Vagina (tissue), 2 donors: Measurements from ENCODE around the gene HTR2B. TPM values are rescaled to one million over a fixed set of nuclear protein-coding genes. Genes with fewer than 3 reads are reported as not detected.
"Not testable (repeated sequence)": the region's sequence is repeated elsewhere in the genome, so short reads cannot be mapped to it uniquely, and the experiment has no call there.

Experiments
- DNase-seq, 2 donors: peaks; one replicate each; pipeline ENCODE4 v3.0.0-alpha.2; 2017; ENCODE audit errors: extremely low spot score in 2 of 2
- H3K27ac ChIP-seq: fragments of 200-600 bp; sonication (generic); one replicate; pipeline ENCODE4 v1.5.1; 2019
- H3K27me3 ChIP-seq: fragments of 200-600 bp; sonication (generic); one replicate; pipeline ENCODE4 v1.5.1; 2019
- H3K36me3 ChIP-seq, 2 donors: fragments of 200-600 bp; sonication (generic); one replicate each; pipeline ENCODE4 v1.5.1; 2017 to 2019
- H3K4me1 ChIP-seq: fragments of 200-600 bp; sonication (generic); one replicate; pipeline ENCODE4 v1.5.1; 2019
- H3K4me3 ChIP-seq, 2 donors: fragments of 200-600 bp; sonication (generic); 1 replicate in 1 of 2; 2 replicates in 1 of 2; pipeline ENCODE4 v1.5.1; 2016 to 2019
- H3K9me3 ChIP-seq: fragments of 200-600 bp; sonication (generic); one replicate; pipeline ENCODE4 v1.5.1; 2019
- POLR2A ChIP-seq, 2 donors: fragments of 450-650 bp; IDR thresholded peaks; one replicate each; pipeline ENCODE4 v1.6.1; 2017; ENCODE audit warnings: antibody characterized with exemption in 2 of 2, mild to moderate bottlenecking in 2 of 2, moderate library complexity in 2 of 2
- POLR2AphosphoS5 ChIP-seq, 2 donors: sonication (generic); formaldehyde crosslinking; IDR thresholded peaks; one replicate each; pipeline ENCODE4 v1.9.0; 2017; ENCODE audit warnings: antibody characterized with exemption in 2 of 2, mild to moderate bottlenecking in 2 of 2, low read depth in 1 of 2; ENCODE audit not compliant: insufficient read depth in 1 of 2
- intact Hi-C: fragments of 100-400 bp; cut with DNase I; formaldehyde crosslinking; loops from one replicate; pipeline ENCODE4 v1.15.1; 2023
- total RNA-seq: library from RNA; depleted of rRNA; stranded (reverse); fragments of >200 nt; gene quantifications from one replicate; pipeline ENCODE4 v1.2.3, GENCODE V29; 2016
- TF ChIP-seq, protein P1 (sequence below), 3 experiments: fragments of 450-650 bp in 2 of 3; fragments of 200-600 bp in 1 of 3; sonication (generic) in 1 of 3; IDR thresholded peaks; one replicate each; pipeline ENCODE4 v1.5.1; 2017 to 2019; ENCODE audit warnings: antibody characterized with exemption in 3 of 3, mild to moderate bottlenecking in 2 of 3, moderate library complexity in 2 of 3

The HTR2B gene
- total RNA-seq, 1 donor from 2014 or later = 0.49 TPM

DNA sequence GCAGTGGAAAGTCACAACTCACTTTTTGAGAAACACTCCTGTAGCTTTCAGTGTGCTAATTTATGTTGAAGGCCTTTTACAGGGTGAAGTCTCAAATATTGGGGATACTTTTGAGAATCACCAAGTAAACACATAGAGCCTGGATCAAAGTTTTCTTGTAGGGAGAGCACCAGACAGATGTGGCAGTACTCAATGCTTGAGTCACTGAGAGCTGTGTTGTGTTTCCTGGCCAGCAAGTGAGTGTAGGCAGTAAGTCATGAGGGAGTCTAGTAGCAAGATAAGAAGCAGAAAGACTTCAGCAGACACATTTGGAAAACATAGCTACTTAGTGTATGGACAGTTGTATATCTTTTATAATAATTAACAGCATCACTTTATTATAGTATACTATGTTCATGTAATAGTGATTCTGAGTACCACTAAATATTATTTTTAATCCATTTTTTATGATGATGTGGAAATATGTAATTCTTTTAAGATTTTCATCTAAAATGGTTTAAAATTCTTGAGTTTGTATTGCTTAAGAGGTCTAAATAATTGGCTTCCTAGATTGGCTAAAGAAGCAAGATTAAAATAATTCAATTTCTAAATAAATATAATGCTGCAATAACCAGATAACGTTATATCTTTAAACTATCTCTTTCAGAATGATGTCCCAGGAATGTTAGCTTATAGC is 55.3 kb downstream of the HTR2B start:
- Histone ChIP-seq H3K9me3 (no peaks in the 10 kb centered on the region), H3K36me3 (peaks cover 4 to 80% of the 10 kb centered on the region in 2 donors), H3K27me3 (no peaks in the 10 kb centered on the region), H3K27ac (no peak overlapping the region), H3K4me3 (no peak overlapping the region), H3K4me1 (no peaks in the 10 kb centered on the region)
- DNase-seq = no peak
- intact Hi-C loops = no loop called here
- TF ChIP-seq POLR2AphosphoS5 (IDR thresholded peaks at IDR 0.05; ENCODE audit: insufficient read depth in 1 of 2, low read depth in 1 of 2) = no peak
- no peak for TF ChIP-seq POLR2A (IDR thresholded peaks at IDR 0.05)
- TF ChIP-seq, protein P1, sequence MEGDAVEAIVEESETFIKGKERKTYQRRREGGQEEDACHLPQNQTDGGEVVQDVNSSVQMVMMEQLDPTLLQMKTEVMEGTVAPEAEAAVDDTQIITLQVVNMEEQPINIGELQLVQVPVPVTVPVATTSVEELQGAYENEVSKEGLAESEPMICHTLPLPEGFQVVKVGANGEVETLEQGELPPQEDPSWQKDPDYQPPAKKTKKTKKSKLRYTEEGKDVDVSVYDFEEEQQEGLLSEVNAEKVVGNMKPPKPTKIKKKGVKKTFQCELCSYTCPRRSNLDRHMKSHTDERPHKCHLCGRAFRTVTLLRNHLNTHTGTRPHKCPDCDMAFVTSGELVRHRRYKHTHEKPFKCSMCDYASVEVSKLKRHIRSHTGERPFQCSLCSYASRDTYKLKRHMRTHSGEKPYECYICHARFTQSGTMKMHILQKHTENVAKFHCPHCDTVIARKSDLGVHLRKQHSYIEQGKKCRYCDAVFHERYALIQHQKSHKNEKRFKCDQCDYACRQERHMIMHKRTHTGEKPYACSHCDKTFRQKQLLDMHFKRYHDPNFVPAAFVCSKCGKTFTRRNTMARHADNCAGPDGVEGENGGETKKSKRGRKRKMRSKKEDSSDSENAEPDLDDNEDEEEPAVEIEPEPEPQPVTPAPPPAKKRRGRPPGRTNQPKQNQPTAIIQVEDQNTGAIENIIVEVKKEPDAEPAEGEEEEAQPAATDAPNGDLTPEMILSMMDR (IDR thresholded peaks at IDR 0.05) = no peak

DNA sequence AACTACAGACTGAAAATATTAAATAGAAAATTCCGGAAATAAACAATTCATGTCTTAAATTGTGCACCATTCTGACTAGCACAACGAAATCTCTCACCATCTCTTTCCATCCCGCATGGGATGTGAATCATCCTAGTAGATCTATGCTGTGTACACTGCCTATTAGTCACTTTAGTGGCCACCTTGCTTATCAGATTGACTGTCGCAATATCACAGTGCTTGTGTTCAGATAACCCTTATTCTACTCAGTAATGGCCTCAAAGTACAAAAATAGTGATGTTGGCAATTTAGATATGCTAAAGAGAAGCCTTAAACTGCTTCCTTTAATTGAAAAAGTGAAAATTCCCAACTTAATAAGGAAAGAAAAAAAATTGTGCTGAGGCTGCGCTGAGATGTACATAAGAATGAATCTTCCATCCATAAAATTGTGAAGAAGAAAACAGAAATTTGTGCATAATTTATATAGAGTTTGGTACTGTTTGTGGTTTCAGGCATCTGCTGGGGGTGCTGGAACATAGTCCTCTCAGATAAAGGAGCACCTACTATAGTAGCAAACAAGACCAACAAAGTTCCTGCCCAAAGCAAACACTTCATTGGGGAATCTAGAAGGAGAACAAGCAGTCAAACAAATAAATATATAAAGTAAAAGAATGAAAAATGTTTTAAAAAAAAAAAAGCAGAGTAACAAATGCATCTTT is 56.2 kb downstream of the HTR2B start:
- DNase-seq = no peak
- Histone ChIP-seq H3K4me1 (no peaks in the 10 kb centered on the region), H3K27me3 (no peaks in the 10 kb centered on the region), H3K4me3 (no peak overlapping the region), H3K9me3 (no peaks in the 10 kb centered on the region), H3K36me3 (peaks cover 4 to 78% of the 10 kb centered on the region in 2 donors), H3K27ac (no peak overlapping the region)
- TF ChIP-seq POLR2A (IDR thresholded peaks at IDR 0.05) = no peak
- TF ChIP-seq, protein P1 (IDR thresholded peaks at IDR 0.05) = no peak
- no peak for TF ChIP-seq POLR2AphosphoS5 (IDR thresholded peaks at IDR 0.05; ENCODE audit: insufficient read depth in 1 of 2, low read depth in 1 of 2)
- intact Hi-C loops = no loop called here

DNA sequence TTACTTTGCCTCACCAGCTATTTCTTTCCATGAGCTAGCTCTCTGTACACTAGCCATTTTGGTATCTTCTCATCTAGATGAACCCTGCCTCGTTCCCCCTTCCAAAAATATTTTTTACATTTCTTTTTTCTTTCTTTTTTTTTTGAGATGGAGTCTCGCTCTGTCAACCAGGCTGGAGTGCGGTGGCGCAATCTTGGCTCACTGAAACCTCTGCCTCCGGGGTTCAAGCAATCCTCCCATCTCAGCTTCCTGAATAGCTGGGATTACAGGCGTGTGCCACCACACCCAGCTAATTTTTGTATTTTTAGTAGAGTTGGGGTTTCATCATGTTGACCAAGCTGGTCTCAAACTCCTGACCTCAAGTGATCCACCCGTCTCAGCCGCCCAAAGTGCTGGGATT is 57.3 kb downstream of the HTR2B start:
- H3K4me1 ChIP-seq, H3K27ac ChIP-seq, H3K9me3 ChIP-seq, DNase-seq, intact Hi-C loops, H3K27me3 ChIP-seq, H3K4me3 ChIP-seq: not testable (repeated sequence)
- H3K36me3 ChIP-seq = peaks cover 4 to 76% of the 10 kb centered on the region in 2 donors

DNA sequence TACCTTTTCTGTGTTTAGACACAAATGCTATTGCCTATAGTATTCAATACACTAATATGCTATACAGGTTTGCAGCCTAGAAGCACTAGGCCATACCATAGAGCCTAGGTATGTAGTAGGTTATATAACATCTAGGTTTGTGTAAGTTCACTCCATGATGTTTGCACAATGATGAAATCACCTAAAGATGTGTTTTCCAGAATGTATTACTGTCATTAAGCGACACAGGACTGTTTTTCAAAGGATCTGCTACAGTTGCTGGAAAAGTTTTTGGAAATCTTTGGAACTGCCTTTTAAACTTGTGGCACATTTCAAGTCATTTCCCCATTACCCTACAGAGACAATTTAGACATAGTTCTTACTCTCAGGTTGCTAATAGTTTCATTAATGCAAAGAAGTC is 58.9 kb downstream of the HTR2B start:
- DNase-seq = no peak
- TF ChIP-seq POLR2AphosphoS5 (IDR thresholded peaks at IDR 0.05; ENCODE audit: insufficient read depth in 1 of 2, low read depth in 1 of 2) = no peak
- TF ChIP-seq, protein P1 (IDR thresholded peaks at IDR 0.05) = no peak
- no peak for TF ChIP-seq POLR2A (IDR thresholded peaks at IDR 0.05)
- intact Hi-C loops = no loop called here
- Histone ChIP-seq H3K9me3 (no peaks in the 10 kb centered on the region), H3K27me3 (no peaks in the 10 kb centered on the region), H3K36me3 (peaks cover 4 to 81% of the 10 kb centered on the region in 2 donors), H3K27ac (no peak overlapping the region), H3K4me1 (no peaks in the 10 kb centered on the region), H3K4me3 (no peak overlapping the region)

DNA sequence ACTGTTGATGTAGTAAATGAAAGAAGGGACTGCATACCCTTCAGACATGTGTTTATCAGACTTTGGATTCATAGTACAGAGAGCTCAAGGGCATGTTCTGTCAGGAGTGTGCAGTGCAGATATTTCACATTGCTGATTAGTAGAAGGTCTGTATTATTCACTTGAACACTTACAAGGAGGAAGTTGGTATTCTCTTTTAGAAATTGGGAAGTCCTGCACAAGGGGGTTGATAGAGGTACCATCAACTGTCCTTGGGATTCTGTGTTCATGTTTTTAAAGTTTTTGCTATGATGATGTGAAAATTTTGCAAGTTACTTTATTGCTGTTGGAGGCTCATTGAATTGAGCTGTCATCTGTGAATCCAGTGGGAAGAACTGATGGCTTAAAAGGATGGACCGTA is 61.5 kb downstream of the HTR2B start:
- Histone ChIP-seq H3K4me1 (peaks cover 18% of the 10 kb centered on the region), H3K27me3 (no peaks in the 10 kb centered on the region), H3K9me3 (no peaks in the 10 kb centered on the region), H3K4me3 (no peak overlapping the region), H3K36me3 (peaks cover 4 to 56% of the 10 kb centered on the region in 2 donors), H3K27ac (no peak overlapping the region)
- intact Hi-C loops = no loop called here
- TF ChIP-seq POLR2AphosphoS5 (IDR thresholded peaks at IDR 0.05; ENCODE audit: insufficient read depth in 1 of 2, low read depth in 1 of 2) (no peak), POLR2A (IDR thresholded peaks at IDR 0.05) (no peak)
- TF ChIP-seq, protein P1 (IDR thresholded peaks at IDR 0.05) = no peak
- no peak for DNase-seq
